Measurements from ENCODE around the gene MARCHF10.

GRCh38 chr17:62807812-62808575 lies at the start of gene MARCHF10:
- TF ChIP-seq POLR2A (IDR thresholded peaks at IDR 0.05; ENCODE audit: low read depth), result no peak
- no peak for TF ChIP-seq CTCF (IDR thresholded peaks at IDR 0.05)
- TF ChIP-seq EP300 (IDR thresholded peaks at IDR 0.05), result no peak
